HG02852 (cell line): ENCODE data around the gene MC2R.

Experiments used
- ATAC-seq: cut with Tn5 transposase; IDR thresholded peaks from one replicate; pipeline ENCODE4 v1.9.1; 2021; ENCODE audit warnings: mild to moderate bottlenecking, moderate library complexity; ENCODE audit not compliant: unreplicated experiment

MC2R gene

GRCh38 chr18:13915391-13915790 is at the start of gene MC2R:
Gene MC2R (minus strand): TSS chr18:13915536. CDS start chr18:13885518, 30,018 bp downstream.
- ATAC-seq: no peak

GRCh38 chr18:13945811-13946210 is 30.5 kb upstream of the MC2R start:
- no peak for ATAC-seq

GRCh38 chr18:13943338-13943737 is 28.0 kb upstream of the MC2R start:
- no peak for ATAC-seq

- ATAC-seq: no peak
These were observed 25.0 kb upstream of the MC2R start for GRCh38 chr18:13940326-13940725.

- no peak for ATAC-seq
These were observed 19.3 kb upstream of the MC2R start for GRCh38 chr18:13934676-13935075.

GRCh38 chr18:13934058-13934457 is 18.7 kb upstream of the MC2R start:
- no peak for ATAC-seq

GRCh38 chr18:13932285-13933025 is 17.1 kb upstream of the MC2R start:
- ATAC-seq: no peak

- ATAC-seq: no peak
These were observed 15.6 kb upstream of the MC2R start for GRCh38 chr18:13930964-13931363.

GRCh38 chr18:13923221-13923620 is 7.9 kb upstream of the MC2R start:
- no peak for ATAC-seq

GRCh38 chr18:13918898-13919297 is 3.6 kb upstream of the MC2R start:
- no peak for ATAC-seq

- no peak for ATAC-seq
These were observed 2.1 kb upstream of the MC2R start for GRCh38 chr18:13917401-13917800.

GRCh38 chr18:13916559-13916958 is 1.2 kb upstream of the MC2R start:
- no peak for ATAC-seq

- ATAC-seq: no peak
These were observed 677 bp upstream of the MC2R start for GRCh38 chr18:13915995-13916431.

- no peak for ATAC-seq
These were observed 580 bp downstream of the MC2R start for GRCh38 chr18:13914756-13915155.

GRCh38 chr18:13914170-13914569 is 1.2 kb downstream of the MC2R start:
- no peak for ATAC-seq

GRCh38 chr18:13913205-13913604 is 2.1 kb downstream of the MC2R start:
- ATAC-seq: no peak

GRCh38 chr18:13912601-13913000 is 2.7 kb downstream of the MC2R start:
- no peak for ATAC-seq

GRCh38 chr18:13910986-13911385 is 4.3 kb downstream of the MC2R start:
- ATAC-seq: no peak

- ATAC-seq: no peak
These were observed 4.8 kb downstream of the MC2R start for GRCh38 chr18:13910501-13910900.

GRCh38 chr18:13909141-13909940 is 6.0 kb downstream of the MC2R start:
- no peak for ATAC-seq

GRCh38 chr18:13900633-13901032 is 14.7 kb downstream of the MC2R start:
- no peak for ATAC-seq

GRCh38 chr18:13895505-13896033 is 19.8 kb downstream of the MC2R start:
- no peak for ATAC-seq
